Vagina (tissue), 2 donors: ENCODE data around the gene PLA2G7.
"Not testable (repeated sequence)": the region's sequence is repeated elsewhere in the genome, so short reads cannot be mapped to it uniquely, and the experiment has no call there.

Experiments
- CTCF ChIP-seq, 3 experiments: fragments of 450-650 bp in 2 of 3; fragments of 200-600 bp in 1 of 3; sonication (generic) in 1 of 3; IDR thresholded peaks; one replicate each; pipeline ENCODE4 v1.5.1; 2017 to 2019; ENCODE audit warnings: antibody characterized with exemption in 3 of 3, mild to moderate bottlenecking in 2 of 3, moderate library complexity in 2 of 3
- POLR2A ChIP-seq, 2 donors: fragments of 450-650 bp; IDR thresholded peaks; one replicate each; pipeline ENCODE4 v1.6.1; 2017; ENCODE audit warnings: antibody characterized with exemption in 2 of 2, mild to moderate bottlenecking in 2 of 2, moderate library complexity in 2 of 2
- POLR2AphosphoS5 ChIP-seq, 2 donors: sonication (generic); formaldehyde crosslinking; IDR thresholded peaks; one replicate each; pipeline ENCODE4 v1.9.0; 2017; ENCODE audit warnings: antibody characterized with exemption in 2 of 2, mild to moderate bottlenecking in 2 of 2, low read depth in 1 of 2; ENCODE audit not compliant: insufficient read depth in 1 of 2

- not testable (repeated sequence) for TF ChIP-seq CTCF (IDR thresholded peaks at IDR 0.05); POLR2A (IDR thresholded peaks at IDR 0.05); POLR2AphosphoS5 (IDR thresholded peaks at IDR 0.05; ENCODE audit: insufficient read depth in 1 of 2, low read depth in 1 of 2)
Observed at GRCh38 chr6:46774736-46775135, 39.6 kb upstream of the PLA2G7 start.
